ENCODE measurements around the gene ZNF446. TPM values are rescaled to one million over a fixed set of nuclear protein-coding genes. Genes with fewer than 3 reads are reported as not detected.
A peak's percentile ranks its signal among the peaks of the same experiment; 100 is the strongest.
"Not testable (repeated sequence)": the region's sequence is repeated elsewhere in the genome, so short reads cannot be mapped to it uniquely, and the experiment has no call there.

ZNF446 gene
- total RNA-seq, 1 donor from 2014 or later: 17.4 TPM

- Mint-ChIP-seq H3K27me3 (no peaks in the 10 kb centered on the region), H3K4me1 (ENCODE audit: unreplicated experiment) (peaks cover 12% of the 10 kb centered on the region), H3K9me3 (no peaks in the 10 kb centered on the region), H3K4me3 (peak overlapping the region; percentile 87), H3K27ac (peak overlapping the region; percentile 66), H3K36me3 (no peaks in the 10 kb centered on the region)
- no peak for DNase-seq (ENCODE audit: extremely low spot score, unreplicated experiment)
- TF ChIP-seq CTCF (conservative IDR thresholded peaks at IDR 0.05): no peak
Measured at GRCh38 chr19:58468216-58468839, 7.8 kb upstream of the ZNF446 start.

- Mint-ChIP-seq H3K4me1 (ENCODE audit: unreplicated experiment) (peaks cover 13% of the 10 kb centered on the region), H3K9me3 (no peaks in the 10 kb centered on the region), H3K36me3 (no peaks in the 10 kb centered on the region), H3K4me3 (peak overlapping the region; percentile 87), H3K27ac (no peak overlapping the region), H3K27me3 (no peaks in the 10 kb centered on the region)
- no peak for DNase-seq (ENCODE audit: extremely low spot score, unreplicated experiment)
- TF ChIP-seq CTCF (conservative IDR thresholded peaks at IDR 0.05): no peak
Measured at GRCh38 chr19:58469241-58470013, 6.7 kb upstream of the ZNF446 start.

- not testable (repeated sequence) for H3K4me3 Mint-ChIP-seq; H3K9me3 Mint-ChIP-seq; H3K27me3 Mint-ChIP-seq; H3K36me3 Mint-ChIP-seq; DNase-seq (ENCODE audit: extremely low spot score, unreplicated experiment); H3K27ac Mint-ChIP-seq
- peaks cover 16% of the 10 kb centered on the region for H3K4me1 Mint-ChIP-seq (ENCODE audit: unreplicated experiment)
Measured at GRCh38 chr19:58470837-58471543, 5.2 kb upstream of the ZNF446 start.

- H3K9me3 Mint-ChIP-seq: no peaks in the 10 kb centered on the region
- no peak for DNase-seq (ENCODE audit: extremely low spot score, unreplicated experiment)
- no peak overlapping the region for H3K27ac Mint-ChIP-seq
- peaks cover 18% of the 10 kb centered on the region for H3K4me1 Mint-ChIP-seq (ENCODE audit: unreplicated experiment)
- TF ChIP-seq CTCF (conservative IDR thresholded peaks at IDR 0.05): no peak
- no peak overlapping the region for H3K4me3 Mint-ChIP-seq
- no peaks in the 10 kb centered on the region for H3K36me3 Mint-ChIP-seq
- H3K27me3 Mint-ChIP-seq: no peaks in the 10 kb centered on the region
Measured at GRCh38 chr19:58471736-58472135, 4.4 kb upstream of the ZNF446 start.

- TF ChIP-seq CTCF (conservative IDR thresholded peaks at IDR 0.05): no peak
- H3K9me3 Mint-ChIP-seq: no peaks in the 10 kb centered on the region
- no peak for DNase-seq (ENCODE audit: extremely low spot score, unreplicated experiment)
- H3K4me3 Mint-ChIP-seq: peak overlapping the region; percentile 55
- no peak overlapping the region for H3K27ac Mint-ChIP-seq
- H3K27me3 Mint-ChIP-seq: no peaks in the 10 kb centered on the region
- H3K4me1 Mint-ChIP-seq (ENCODE audit: unreplicated experiment): peaks cover 10% of the 10 kb centered on the region
- no peaks in the 10 kb centered on the region for H3K36me3 Mint-ChIP-seq
Measured at GRCh38 chr19:58473775-58474174, 2.4 kb upstream of the ZNF446 start.

Measured in type B pancreatic cell (in vitro differentiated cells).